GM12873 (cell line): ENCODE results near the gene GTSE1.

Source experiments
- CTCF ChIP-seq: IDR thresholded peaks from 2 replicates; pipeline ENCODE4 v1.5.1; 2012; ENCODE audit warnings: low read depth, mild to moderate bottlenecking, moderate library complexity, low read length, control low read depth; ENCODE audit not compliant: insufficient read depth; ENCODE audit errors: missing control alignments

The GTSE1 gene

GRCh38 chr22:46338636-46339035 lies 42.0 kb downstream of the GTSE1 start:
- TF ChIP-seq CTCF: no peak

GRCh38 chr22:46339956-46340355 lies 43.3 kb downstream of the GTSE1 start:
- no peak for TF ChIP-seq CTCF

GRCh38 chr22:46340676-46341075 lies 44.0 kb downstream of the GTSE1 start:
- no peak for TF ChIP-seq CTCF

GRCh38 chr22:46346680-46347405 lies 50.2 kb downstream of the GTSE1 start:
- TF ChIP-seq CTCF: no peak

GRCh38 chr22:46347646-46348045 lies 51.0 kb downstream of the GTSE1 start:
- TF ChIP-seq CTCF: no peak

GRCh38 chr22:46348099-46348695 lies 51.5 kb downstream of the GTSE1 start:
- TF ChIP-seq CTCF: no peak

GRCh38 chr22:46349238-46349637 lies 52.6 kb downstream of the GTSE1 start:
- TF ChIP-seq CTCF: no peak
